Stomach (tissue), 9 donors: ENCODE results near the gene FBXW12. TPM values are rescaled to one million over a fixed set of nuclear protein-coding genes. Genes with fewer than 3 reads are reported as not detected.

Experiments
- DNase-seq, 2 donors: peaks; one replicate each; pipeline versions ENCODE4 v3.0.0 to v3.0.0-alpha.2; 2013 to 2019
- H3K27ac ChIP-seq, 5 donors: fragments of 200-600 bp in 4 of 5; sonication (generic) in 4 of 5; one replicate each; pipeline ENCODE4 v1.5.1; 2013 to 2019; ENCODE audit warnings: mild to moderate bottlenecking in 1 of 5, moderate library complexity in 1 of 5
- H3K27me3 ChIP-seq, 3 donors: fragments of 200-600 bp; sonication (generic); one replicate each; pipeline ENCODE4 v1.5.1; 2017 to 2019; ENCODE audit warnings: mixed run types in 1 of 3
- H3K36me3 ChIP-seq, 4 donors: fragments of 200-600 bp; sonication (generic); 1 replicate in 3 of 4; 2 replicates in 1 of 4; pipeline ENCODE4 v1.5.1; 2016 to 2019
- H3K4me1 ChIP-seq, 4 donors: fragments of 200-600 bp; sonication (generic); one replicate each; pipeline ENCODE4 v1.5.1; 2016 to 2019
- H3K4me3 ChIP-seq, 4 donors: fragments of 200-600 bp; sonication (generic) in 3 of 4; one replicate each; pipeline ENCODE4 v1.5.1; 2016 to 2019; ENCODE audit warnings: mild to moderate bottlenecking in 1 of 4
- H3K9me3 ChIP-seq, 4 donors: fragments of 200-600 bp; sonication (generic); one replicate each; pipeline ENCODE4 v1.5.1; 2016 to 2019
- EP300 ChIP-seq: sonication (generic); formaldehyde crosslinking; IDR thresholded peaks from one replicate; pipeline ENCODE4 v1.6.1; 2017; ENCODE audit warnings: antibody characterized with exemption
- POLR2A ChIP-seq, 4 donors: fragments of 450-650 bp; IDR thresholded peaks; one replicate each; pipeline ENCODE4 v1.6.1; 2016; ENCODE audit warnings: antibody characterized with exemption in 4 of 4, control low read depth in 2 of 4, mild to moderate bottlenecking in 1 of 4, moderate library complexity in 1 of 4
- POLR2AphosphoS5 ChIP-seq, 3 donors: sonication (generic); formaldehyde crosslinking; IDR thresholded peaks; one replicate each; pipeline ENCODE4 v1.6.1; 2016; ENCODE audit warnings: antibody characterized with exemption in 3 of 3
- WGBS, 5 donors: extraction: QIAGEN DNeasy Blood & Tissue Kit in 3 of 5; methylation state at CpG; one replicate each; pipeline versions ENCODE4 v1.1.5 to v1.1.7; 2013 to 2018; 5-methylcytosine and 5-hydroxymethylcytosine counted together
- intact Hi-C: fragments of 100-400 bp; cut with DNase I; formaldehyde crosslinking; loops from one replicate; pipeline ENCODE4 v1.15.1; 2023; ENCODE audit warnings: low total_unique reads
- polyA plus RNA-seq, 3 donors: library from polyadenylated mRNA; stranded (reverse); fragments of 200-250 nt; gene quantifications; one replicate each; pipeline ENCODE4 v1.2.3, GENCODE V29; 2013
- small RNA-seq, 4 donors: library from RNA; depleted of rRNA; stranded (forward); fragments of <200 nt; gene quantifications; one replicate each; pipeline ENCODE3, GENCODE V24; 2016
- total RNA-seq, 5 donors: library from RNA; depleted of rRNA; stranded (reverse); fragments of >200 nt; gene quantifications; one replicate each; pipeline versions ENCODE4 v1.1.0 to v1.2.3, GENCODE V29; 2014 to 2016
- TF ChIP-seq, protein P1 (sequence below), 7 experiments: fragments of 450-650 bp in 4 of 7; fragments of 200-600 bp in 3 of 7; sonication (generic) in 3 of 7; IDR thresholded peaks; one replicate each; pipeline ENCODE4 v1.5.1; 2016 to 2019; ENCODE audit warnings: antibody characterized with exemption in 7 of 7, control low read depth in 2 of 7, mild to moderate bottlenecking in 1 of 7
- donor health status: healthy with polysubstance abuse.
- donor health status: Bipolar disorder and iron deficiency.
- donor health status: healthy.

The FBXW12 gene
- total and polyA plus RNA-seq, 8 donors = not detected

DNA sequence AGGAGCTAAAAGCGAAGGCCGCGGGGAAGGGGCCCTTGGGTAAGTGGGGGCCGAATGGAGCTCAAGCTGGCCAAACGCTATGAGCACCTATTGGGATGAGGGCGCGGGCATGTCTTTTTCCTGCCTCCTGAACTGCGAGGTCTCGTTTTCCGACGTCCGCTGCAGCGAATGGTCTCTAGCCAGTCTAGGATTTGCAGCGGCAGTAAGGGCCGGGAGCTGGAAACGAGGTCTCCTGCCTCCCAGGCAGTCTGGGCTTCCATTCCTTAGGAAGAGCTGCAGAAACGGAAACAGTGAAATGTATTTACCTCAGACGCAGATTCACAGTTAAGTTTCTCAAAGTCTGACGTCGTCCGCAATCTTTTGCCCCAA is 68.6 kb downstream of the FBXW12 start:
- H3K9me3 ChIP-seq = no peaks in the 10 kb centered on the region
- peak overlapping the region; percentile 90 to 95 (median 94) for H3K27ac ChIP-seq
- WGBS, 5 donors = 0 to 2% (median 1%) methylated on average over 21 of the region's 21 CpGs
- H3K36me3 ChIP-seq = peaks cover 4 to 37% (median 35%) of the 10 kb centered on the region in 4 donors
- no peaks in the 10 kb centered on the region for H3K27me3 ChIP-seq
- peak in 1 of 2 donors; percentile 54 for DNase-seq
- intact Hi-C loops = no loop called here
- TF ChIP-seq, protein P1, sequence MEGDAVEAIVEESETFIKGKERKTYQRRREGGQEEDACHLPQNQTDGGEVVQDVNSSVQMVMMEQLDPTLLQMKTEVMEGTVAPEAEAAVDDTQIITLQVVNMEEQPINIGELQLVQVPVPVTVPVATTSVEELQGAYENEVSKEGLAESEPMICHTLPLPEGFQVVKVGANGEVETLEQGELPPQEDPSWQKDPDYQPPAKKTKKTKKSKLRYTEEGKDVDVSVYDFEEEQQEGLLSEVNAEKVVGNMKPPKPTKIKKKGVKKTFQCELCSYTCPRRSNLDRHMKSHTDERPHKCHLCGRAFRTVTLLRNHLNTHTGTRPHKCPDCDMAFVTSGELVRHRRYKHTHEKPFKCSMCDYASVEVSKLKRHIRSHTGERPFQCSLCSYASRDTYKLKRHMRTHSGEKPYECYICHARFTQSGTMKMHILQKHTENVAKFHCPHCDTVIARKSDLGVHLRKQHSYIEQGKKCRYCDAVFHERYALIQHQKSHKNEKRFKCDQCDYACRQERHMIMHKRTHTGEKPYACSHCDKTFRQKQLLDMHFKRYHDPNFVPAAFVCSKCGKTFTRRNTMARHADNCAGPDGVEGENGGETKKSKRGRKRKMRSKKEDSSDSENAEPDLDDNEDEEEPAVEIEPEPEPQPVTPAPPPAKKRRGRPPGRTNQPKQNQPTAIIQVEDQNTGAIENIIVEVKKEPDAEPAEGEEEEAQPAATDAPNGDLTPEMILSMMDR (IDR thresholded peaks at IDR 0.05) = no peak
- no peak for TF ChIP-seq POLR2A (IDR thresholded peaks at IDR 0.05)
- TF ChIP-seq POLR2AphosphoS5 (IDR thresholded peaks at IDR 0.05) = no peak
- TF ChIP-seq EP300 = no peak
- peak overlapping the region; percentile 70 to 88 (median 80) for H3K4me3 ChIP-seq
- H3K4me1 ChIP-seq = peaks cover 17 to 42% (median 33%) of the 10 kb centered on the region in 4 donors

DNA sequence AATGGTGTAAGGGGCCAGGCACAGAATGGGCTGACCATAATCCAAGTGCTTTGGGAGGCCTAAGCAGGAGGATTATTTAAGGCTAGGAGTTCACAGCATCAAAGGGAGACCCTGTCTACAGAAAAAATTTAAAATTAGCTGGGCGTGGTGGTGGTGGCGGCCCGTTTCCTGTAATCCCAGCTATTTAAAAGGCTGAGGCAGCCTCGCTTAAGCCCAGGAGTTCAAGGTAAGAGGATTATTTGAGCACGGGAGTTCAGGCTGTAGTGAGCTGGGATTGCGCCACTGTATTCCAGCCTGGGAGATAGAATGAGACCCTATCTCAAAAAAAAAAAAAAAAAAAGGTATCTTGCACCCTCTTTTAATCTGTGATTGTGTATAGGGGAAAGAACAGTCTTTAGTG is 69.9 kb downstream of the FBXW12 start:
- TF ChIP-seq POLR2A (IDR thresholded peaks at IDR 0.05) (no peak), POLR2AphosphoS5 (IDR thresholded peaks at IDR 0.05) (no peak), EP300 (no peak)
- TF ChIP-seq, protein P1 (IDR thresholded peaks at IDR 0.05) = no peak
- H3K27ac ChIP-seq = peak overlapping the region in 1 of 5 donors; percentile 95
- H3K27me3 ChIP-seq = no peaks in the 10 kb centered on the region
- 73 to 77% (median 76%) methylated on average over 6 of the region's 6 CpGs for WGBS, 5 donors
- no peak for DNase-seq
- H3K9me3 ChIP-seq = no peaks in the 10 kb centered on the region
- peaks cover 24 to 48% (median 39%) of the 10 kb centered on the region in 4 donors for H3K4me1 ChIP-seq
- H3K4me3 ChIP-seq = peak overlapping the region in 2 of 4 donors; percentile 70 to 81
- H3K36me3 ChIP-seq = peaks cover 4 to 37% (median 35%) of the 10 kb centered on the region in 4 donors
- intact Hi-C loops = no loop called here

Small RNA genes lying within 50 kb of the gene (small RNA-seq; reads per million reads assigned to genes)
- gene RN7SL321P = 0 reads per million in 4 donors

Other genes starting within 250 kb of the FBXW12 start
- gene CDC25A, start 183.8 kb upstream of the FBXW12 start, total RNA-seq = 1 to 10 TPM; 1.3 to 5.7 (median 1.8) TPM
- 1 to 10 TPM; 1.1 to 2.6 (median 1.2) TPM for gene CDC25A, start 183.8 kb upstream of the FBXW12 start, polyA plus RNA-seq
- gene CAMP, start 148.7 kb upstream of the FBXW12 start, total RNA-seq = under 1 TPM in 1 of 5 donors, not detected in 4; 0.92 TPM
- 1 to 10 TPM in 1 of 3 donors, under 1 TPM in 1, not detected in 1; 0.87 to 1.4 TPM for gene CAMP, start 148.7 kb upstream of the FBXW12 start, polyA plus RNA-seq
- gene ZNF589, start 131.1 kb upstream of the FBXW12 start, total RNA-seq = 10 to 100 TPM in 1 of 5 donors, 1 to 10 TPM in 3, not detected in 1; 2.7 to 15.6 (median 5.2) TPM
- gene ZNF589, start 131.1 kb upstream of the FBXW12 start, polyA plus RNA-seq = 1 to 10 TPM; 1.7 to 5.9 (median 2.1) TPM
- gene NME6, start 70.9 kb upstream of the FBXW12 start, total RNA-seq = 10 to 100 TPM in 3 of 5 donors, 1 to 10 TPM in 2; 3.8 to 55.1 (median 10.3) TPM
- gene NME6, start 70.9 kb upstream of the FBXW12 start, polyA plus RNA-seq = 10 to 100 TPM; 13.1 to 22.3 (median 15.1) TPM
- gene SPINK8, start 38.6 kb upstream of the FBXW12 start, total RNA-seq = not detected
- not detected for gene SPINK8, start 38.6 kb upstream of the FBXW12 start, polyA plus RNA-seq
- gene PLXNB1, start 57.9 kb downstream of the FBXW12 start, total RNA-seq = 100 to 1,000 TPM in 4 of 5 donors, 10 to 100 TPM in 1; 86.7 to 874 (median 314) TPM
- gene PLXNB1, start 57.9 kb downstream of the FBXW12 start, polyA plus RNA-seq = 100 to 1,000 TPM in 1 of 3 donors, 10 to 100 TPM in 2; 13.9 to 157 (median 45.0) TPM
- gene CCDC51, start 67.9 kb downstream of the FBXW12 start, total RNA-seq = 10 to 100 TPM in 1 of 5 donors, 1 to 10 TPM in 4; 1.8 to 12.5 (median 7.1) TPM
- gene CCDC51, start 67.9 kb downstream of the FBXW12 start, polyA plus RNA-seq = 10 to 100 TPM in 1 of 3 donors, 1 to 10 TPM in 2; 6.0 to 10.3 (median 9.5) TPM
- 100 to 1,000 TPM; 107 to 298 (median 230) TPM for gene TMA7, start 68.0 kb downstream of the FBXW12 start, total RNA-seq
- gene TMA7, start 68.0 kb downstream of the FBXW12 start, polyA plus RNA-seq = 100 to 1,000 TPM; 644 to 702 (median 660) TPM
- 10 to 100 TPM in 2 of 5 donors, 1 to 10 TPM in 3; 2.3 to 34.4 (median 5.5) TPM for gene ATRIP, start 74.5 kb downstream of the FBXW12 start, total RNA-seq
- 1 to 10 TPM; 2.9 to 5.8 (median 3.2) TPM for gene ATRIP, start 74.5 kb downstream of the FBXW12 start, polyA plus RNA-seq
- gene SHISA5, start 132.0 kb downstream of the FBXW12 start, total RNA-seq = 100 to 1,000 TPM in 1 of 5 donors, 10 to 100 TPM in 4; 43.4 to 182 (median 51.8) TPM
- gene SHISA5, start 132.0 kb downstream of the FBXW12 start, polyA plus RNA-seq = 100 to 1,000 TPM in 1 of 3 donors, 10 to 100 TPM in 2; 57.5 to 116 (median 58.7) TPM
- gene PFKFB4, start 184.6 kb downstream of the FBXW12 start, total RNA-seq = 1 to 10 TPM in 4 of 5 donors, not detected in 1; 1.0 to 9.6 (median 3.0) TPM
- gene PFKFB4, start 184.6 kb downstream of the FBXW12 start, polyA plus RNA-seq = 1 to 10 TPM in 2 of 3 donors, under 1 TPM in 1; 0.61 to 3.2 (median 1.5) TPM
- under 1 TPM in 2 of 5 donors, not detected in 3; 0.37 to 0.58 TPM for gene UCN2, start 191.6 kb downstream of the FBXW12 start, total RNA-seq
- gene UCN2, start 191.6 kb downstream of the FBXW12 start, polyA plus RNA-seq = 1 to 10 TPM in 1 of 3 donors, under 1 TPM in 1, not detected in 1; 0.31 to 3.3 TPM
- 10 to 100 TPM in 2 of 5 donors, 1 to 10 TPM in 3; 1.8 to 75.3 (median 7.6) TPM for gene COL7A1, start 223.1 kb downstream of the FBXW12 start, total RNA-seq
- gene COL7A1, start 223.1 kb downstream of the FBXW12 start, polyA plus RNA-seq = 100 to 1,000 TPM in 1 of 3 donors, 1 to 10 TPM in 2; 6.3 to 123 (median 7.7) TPM
- gene UQCRC1, start 237.4 kb downstream of the FBXW12 start, total RNA-seq = 100 to 1,000 TPM; 178 to 568 (median 259) TPM
- 100 to 1,000 TPM; 218 to 347 (median 295) TPM for gene UQCRC1, start 237.4 kb downstream of the FBXW12 start, polyA plus RNA-seq
- not detected for gene TMEM89, start 249.6 kb downstream of the FBXW12 start, total RNA-seq
- gene TMEM89, start 249.6 kb downstream of the FBXW12 start, polyA plus RNA-seq = under 1 TPM in 1 of 3 donors, not detected in 2; 0.62 TPM